H9 (cell line): Measurements from ENCODE around the gene LRIG1. TPM values are rescaled to one million over a fixed set of nuclear protein-coding genes. Genes with fewer than 3 reads are reported as not detected.
A peak's percentile ranks its signal among the peaks of the same experiment; 100 is the strongest.

Source experiments
- DNase-seq: peaks from one replicate; pipeline ENCODE4 v3.0.0-alpha.2; 2017
- H2AFZ ChIP-seq: one replicate; pipeline ENCODE4 v1.6.1; 2013; ENCODE audit warnings: mild to moderate bottlenecking, low read length, control low read depth, moderate library complexity
- H2AK5ac ChIP-seq: 2 replicates; pipeline ENCODE4 v1.6.1; 2013; ENCODE audit warnings: low read length, control low read depth, mixed read lengths; ENCODE audit not compliant: insufficient read length
- H2BK120ac ChIP-seq: one replicate; pipeline ENCODE4 v1.6.1; 2013; ENCODE audit warnings: low read depth, mild to moderate bottlenecking, low read length, control low read depth, inconsistent platforms; ENCODE audit not compliant: poor library complexity, severe bottlenecking
- H2BK12ac ChIP-seq: 2 replicates; pipeline ENCODE4 v1.6.1; 2013; ENCODE audit warnings: low read length, control low read depth, mixed read lengths, low read depth; ENCODE audit not compliant: insufficient read length
- H2BK15ac ChIP-seq: 2 replicates; pipeline ENCODE4 v1.6.1; 2013; ENCODE audit warnings: low read depth, low read length, control low read depth
- H2BK20ac ChIP-seq: one replicate; pipeline ENCODE4 v1.6.1; 2013; ENCODE audit warnings: low read depth, mild to moderate bottlenecking, low read length, control low read depth, inconsistent platforms; ENCODE audit not compliant: poor library complexity, severe bottlenecking
- H2BK5ac ChIP-seq: 2 replicates; pipeline ENCODE4 v1.6.1; 2013; ENCODE audit warnings: low read length, control low read depth, mixed read lengths; ENCODE audit not compliant: insufficient read length
- H3K14ac ChIP-seq: 2 replicates; pipeline ENCODE4 v1.6.1; 2013; ENCODE audit warnings: low read length, control low read depth; ENCODE audit not compliant: insufficient read depth
- H3K18ac ChIP-seq: 2 replicates; pipeline ENCODE4 v1.6.1; 2013; ENCODE audit warnings: low read depth, mild to moderate bottlenecking, mixed read lengths, low read length, control low read depth; ENCODE audit not compliant: insufficient read length
- H3K23ac ChIP-seq: 2 replicates; pipeline ENCODE4 v1.6.1; 2013; ENCODE audit warnings: low read length, control low read depth, mixed read lengths, low read depth; ENCODE audit not compliant: insufficient read length
- H3K23me2 ChIP-seq: 2 replicates; pipeline ENCODE4 v1.6.1; 2013; ENCODE audit warnings: low read depth, mild to moderate bottlenecking, mixed read lengths, low read length, control low read depth; ENCODE audit not compliant: insufficient read length, poor library complexity, severe bottlenecking
- H3K27ac ChIP-seq: 2 replicates; pipeline ENCODE4 v1.5.1; 2013; ENCODE audit warnings: low read length, control low read depth, mixed read lengths, low read depth; ENCODE audit not compliant: insufficient read length
- H3K27me3 ChIP-seq: 2 replicates; pipeline ENCODE4 v1.6.1; 2013; ENCODE audit warnings: low read length, control low read depth, inconsistent platforms; ENCODE audit not compliant: insufficient read depth
- H3K4ac ChIP-seq: 2 replicates; pipeline ENCODE4 v1.6.1; 2013; ENCODE audit warnings: low read depth, mild to moderate bottlenecking, control low read depth, inconsistent platforms, low read length, moderate library complexity
- H3K4me1 ChIP-seq: 2 replicates; pipeline ENCODE4 v1.6.1; 2013; ENCODE audit warnings: low read length, control low read depth, inconsistent platforms; ENCODE audit not compliant: insufficient read depth
- H3K4me2 ChIP-seq: 2 replicates; pipeline ENCODE4 v1.6.1; 2013; ENCODE audit warnings: low read length, control low read depth, mixed read lengths; ENCODE audit not compliant: insufficient read length, insufficient read depth
- H3K56ac ChIP-seq: 2 replicates; pipeline ENCODE4 v1.6.1; 2013; ENCODE audit warnings: low read depth, mild to moderate bottlenecking, mixed read lengths, low read length, control low read depth; ENCODE audit not compliant: insufficient read length
- H3K79me1 ChIP-seq: 2 replicates; pipeline ENCODE4 v1.6.1; 2013; ENCODE audit warnings: low read depth, mild to moderate bottlenecking, moderate library complexity, low read length, control low read depth, inconsistent platforms; ENCODE audit not compliant: insufficient read depth, poor library complexity, severe bottlenecking
- H3K79me2 ChIP-seq: 2 replicates; pipeline ENCODE4 v1.6.1; 2013; ENCODE audit warnings: low read length, control low read depth, inconsistent platforms; ENCODE audit not compliant: insufficient read depth
- H3K9ac ChIP-seq: 2 replicates; pipeline ENCODE4 v1.6.1; 2013; ENCODE audit warnings: low read length, control low read depth, mixed read lengths; ENCODE audit not compliant: insufficient read length; ENCODE audit errors: extremely low read depth
- H3K9me3 ChIP-seq: one replicate; pipeline ENCODE4 v1.6.1; 2013; ENCODE audit warnings: low read depth, low read length, inconsistent platforms; ENCODE audit not compliant: control insufficient read depth
- H3T11ph ChIP-seq: one replicate; pipeline ENCODE4 v1.6.1; 2013; ENCODE audit warnings: mild to moderate bottlenecking, low read length, control low read depth, inconsistent platforms
- H4K20me1 ChIP-seq: one replicate; pipeline ENCODE4 v1.6.1; 2013; ENCODE audit not compliant: control insufficient read depth, insufficient read length, insufficient read depth
- H4K5ac ChIP-seq: 2 replicates; pipeline ENCODE4 v1.6.1; 2013; ENCODE audit warnings: low read depth, mild to moderate bottlenecking, mixed read lengths, low read length, control low read depth; ENCODE audit not compliant: insufficient read length
- H4K8ac ChIP-seq: replicated peaks from 2 replicates; pipeline ENCODE4 v1.6.1; 2013; ENCODE audit warnings: low read length, control low read depth, mixed read lengths, low read depth; ENCODE audit not compliant: insufficient read length
- H4K91ac ChIP-seq: 2 replicates; pipeline ENCODE4 v1.6.1; 2013; ENCODE audit warnings: low read depth, mild to moderate bottlenecking, moderate library complexity, mixed read lengths, low read length, control low read depth; ENCODE audit not compliant: insufficient read length
- H3K27ac Mint-ChIP-seq, 3 experiments: 2 replicates in 2 of 3; 3 replicates in 1 of 3; pipeline ENCODE4 v1.8.0; 2020 to 2021; ENCODE audit warnings: mixed read lengths in 3 of 3, mild to moderate bottlenecking in 1 of 3, moderate library complexity in 1 of 3
- H3K27me3 Mint-ChIP-seq: 2 replicates; pipeline ENCODE4 v1.8.0; 2021; ENCODE audit warnings: low read depth, mild to moderate bottlenecking, moderate library complexity, mixed read lengths
- H3K36me3 Mint-ChIP-seq, 3 experiments: 2 replicates in 2 of 3; 3 replicates in 1 of 3; pipeline ENCODE4 v1.8.0; 2020 to 2021; ENCODE audit warnings: low read depth in 3 of 3, mixed read lengths in 3 of 3; ENCODE audit not compliant: insufficient read depth in 1 of 3
- H3K4me1 Mint-ChIP-seq, 2 experiments: 2 replicates each; pipeline ENCODE4 v1.8.0; 2020; ENCODE audit warnings: mixed read lengths in 2 of 2
- H3K4me3 Mint-ChIP-seq, 2 experiments: 2 replicates in 1 of 2; 3 replicates in 1 of 2; pipeline ENCODE4 v1.8.0; 2020 to 2021; ENCODE audit warnings: mild to moderate bottlenecking in 2 of 2, mixed read lengths in 2 of 2, moderate library complexity in 1 of 2
- H3K9me3 Mint-ChIP-seq, 2 experiments: 2 replicates in 1 of 2; 3 replicates in 1 of 2; pipeline ENCODE4 v1.8.0; 2020; ENCODE audit warnings: mild to moderate bottlenecking in 2 of 2, mixed read lengths in 2 of 2, moderate library complexity in 1 of 2
- CTCF ChIP-seq: fragments of 200-600 bp; sonication (generic); conservative IDR thresholded peaks from 3 replicates; pipeline ENCODE4 v1.8.0; 2021; ENCODE audit warnings: antibody characterized with exemption, mild to moderate bottlenecking
- WGBS: extraction: QIAGEN DNeasy Blood & Tissue Kit; methylation state at CpG from one replicate; pipeline ENCODE4 v1.1.7; 2013; ENCODE audit warnings: missing lambda C conversion rate, low lambda C conversion rate, mixed read lengths; ENCODE audit not compliant: insufficient read length; ENCODE audit errors: extremely low coverage; 5-methylcytosine and 5-hydroxymethylcytosine counted together
- total RNA-seq: library from RNA; stranded (reverse); gene quantifications from 2 replicates; pipeline ENCODE4 v1.2.1, GENCODE V29; 2021

LRIG1 gene
- total RNA-seq, 1 experiment from 2014 or later, result 70.3 TPM

GRCh38 chr3:66490214-66490613 lies 10.6 kb downstream of the LRIG1 start:
- Mint-ChIP-seq H3K4me1 (peaks cover 90 to 94% of the 10 kb centered on the region in 2 experiments), H3K36me3 (peaks cover 7 to 25% (median 7%) of the 10 kb centered on the region in 3 experiments; a peak in 6 of 7 replicates), H3K27ac (peak overlapping the region in 2 of 3 experiments; percentile 44 to 92; a peak in 2 of 7 replicates), H3K4me3 (peak overlapping the region in 1 of 2 experiments; percentile 62; a peak in 1 of 5 replicates), H3K27me3 (no peaks in the 10 kb centered on the region), H3K9me3 (no peaks in the 10 kb centered on the region; a peak in 1 of 5 replicates)
- no peak overlapping the region for H3K27ac ChIP-seq
- H4K5ac ChIP-seq, result no peak overlapping the region
- no peak overlapping the region for H2BK12ac ChIP-seq
- H3K56ac ChIP-seq, result no peak overlapping the region
- H3K23me2 ChIP-seq, result no peaks in the 10 kb centered on the region
- no peak overlapping the region for H3K4ac ChIP-seq
- no peak overlapping the region for H2BK20ac ChIP-seq
- DNase-seq, result no peak
- no peak overlapping the region for H3K4me2 ChIP-seq
- no peak overlapping the region for H3K23ac ChIP-seq
- H3T11ph ChIP-seq, result no peak overlapping the region
- no peak overlapping the region for H2BK5ac ChIP-seq
- H4K8ac ChIP-seq, result no peak overlapping the region
- H3K14ac ChIP-seq, result no peak overlapping the region
- H3K9ac ChIP-seq, result no peak overlapping the region
- H3K18ac ChIP-seq, result no peak overlapping the region
- H3K79me1 ChIP-seq, result peaks cover 8% of the 10 kb centered on the region
- no peaks in the 10 kb centered on the region for H3K27me3 ChIP-seq
- H4K91ac ChIP-seq, result no peak overlapping the region
- H2AFZ ChIP-seq, result no peak overlapping the region
- no CpG with 5 or more reads among the region's 4 CpGs for WGBS
- no peaks in the 10 kb centered on the region for H4K20me1 ChIP-seq
- peaks cover 33% of the 10 kb centered on the region for H3K4me1 ChIP-seq
- no peak for TF ChIP-seq CTCF
- H3K79me2 ChIP-seq, result peaks cover 73% of the 10 kb centered on the region
- no peaks in the 10 kb centered on the region for H3K9me3 ChIP-seq
- H2AK5ac ChIP-seq, result no peak overlapping the region
- no peak overlapping the region for H2BK15ac ChIP-seq
- H2BK120ac ChIP-seq, result no peak overlapping the region
